CD4-positive, alpha-beta T cell treated with Interleukin-15 for 1 hour (primary cell): Measurements from ENCODE around the gene CC2D2B.
"Not testable (repeated sequence)": the region's sequence is repeated elsewhere in the genome, so short reads cannot be mapped to it uniquely, and the experiment has no call there.

Experiments used
- DNase-seq: peaks from one replicate; pipeline ENCODE4 v3.0.0-alpha.2; 2020

The CC2D2B gene, protein sequence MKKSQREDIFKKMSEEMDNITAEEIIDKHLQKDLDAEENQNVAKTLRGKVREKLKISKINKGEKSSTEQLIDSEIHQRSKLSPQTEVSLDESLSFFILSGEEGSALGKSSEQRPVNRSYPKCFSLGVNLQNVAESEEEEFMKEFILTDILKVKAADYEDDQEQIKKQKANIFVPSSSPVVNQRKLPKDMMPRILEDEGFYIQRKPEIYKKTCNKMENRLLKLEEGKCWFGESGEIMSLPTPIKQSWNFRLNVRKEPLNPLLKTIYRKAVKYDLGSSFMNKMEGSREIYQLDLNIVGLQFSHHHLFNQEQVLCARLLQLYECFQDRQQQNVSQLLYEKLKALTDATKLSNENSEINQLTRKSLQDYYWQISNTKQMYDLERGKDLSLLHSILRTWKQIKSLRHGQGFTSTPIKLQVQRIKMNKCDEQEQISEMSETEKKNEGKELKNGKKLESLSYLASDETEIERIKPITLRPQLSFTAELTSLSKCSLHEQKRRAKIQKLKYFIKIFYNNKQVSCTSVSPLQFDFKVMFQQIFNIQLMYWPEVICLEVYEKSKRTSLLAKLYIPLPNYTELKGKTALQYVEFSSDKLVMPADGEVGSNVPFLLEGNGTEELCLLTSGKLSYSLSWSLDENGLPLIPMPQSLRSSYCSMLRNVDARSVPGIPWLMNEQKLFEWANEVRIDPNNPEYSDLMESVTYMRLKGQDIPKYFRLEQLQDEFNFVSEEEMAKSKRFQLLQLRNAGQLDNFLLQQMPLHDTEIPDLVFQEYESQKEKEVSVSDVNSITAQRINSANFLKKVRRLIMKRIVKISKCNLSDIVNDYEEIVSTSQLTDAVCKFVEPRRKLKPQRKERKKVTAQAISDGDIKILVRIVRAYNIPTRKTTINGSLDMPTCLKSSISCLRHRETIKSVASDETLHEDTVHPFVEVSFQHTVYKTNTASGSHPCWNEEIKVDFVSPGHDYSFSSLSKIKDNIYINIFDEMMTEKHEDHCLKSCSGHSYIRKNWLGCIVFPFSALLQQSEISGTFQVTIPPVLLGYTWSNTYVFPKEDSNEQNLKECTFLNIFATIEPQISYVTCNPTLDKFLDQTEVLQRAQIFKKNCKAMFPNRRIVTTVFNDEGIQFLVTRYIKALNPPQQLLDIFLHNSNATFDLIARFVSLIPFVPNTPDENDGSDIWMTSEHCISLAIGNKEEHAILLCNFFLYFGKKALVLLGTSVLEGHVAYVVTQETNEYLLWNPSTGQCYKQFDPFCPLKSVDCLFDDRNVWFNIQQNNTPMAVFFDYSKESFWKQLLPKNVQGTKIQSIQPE (N-terminal part only)

DNA sequence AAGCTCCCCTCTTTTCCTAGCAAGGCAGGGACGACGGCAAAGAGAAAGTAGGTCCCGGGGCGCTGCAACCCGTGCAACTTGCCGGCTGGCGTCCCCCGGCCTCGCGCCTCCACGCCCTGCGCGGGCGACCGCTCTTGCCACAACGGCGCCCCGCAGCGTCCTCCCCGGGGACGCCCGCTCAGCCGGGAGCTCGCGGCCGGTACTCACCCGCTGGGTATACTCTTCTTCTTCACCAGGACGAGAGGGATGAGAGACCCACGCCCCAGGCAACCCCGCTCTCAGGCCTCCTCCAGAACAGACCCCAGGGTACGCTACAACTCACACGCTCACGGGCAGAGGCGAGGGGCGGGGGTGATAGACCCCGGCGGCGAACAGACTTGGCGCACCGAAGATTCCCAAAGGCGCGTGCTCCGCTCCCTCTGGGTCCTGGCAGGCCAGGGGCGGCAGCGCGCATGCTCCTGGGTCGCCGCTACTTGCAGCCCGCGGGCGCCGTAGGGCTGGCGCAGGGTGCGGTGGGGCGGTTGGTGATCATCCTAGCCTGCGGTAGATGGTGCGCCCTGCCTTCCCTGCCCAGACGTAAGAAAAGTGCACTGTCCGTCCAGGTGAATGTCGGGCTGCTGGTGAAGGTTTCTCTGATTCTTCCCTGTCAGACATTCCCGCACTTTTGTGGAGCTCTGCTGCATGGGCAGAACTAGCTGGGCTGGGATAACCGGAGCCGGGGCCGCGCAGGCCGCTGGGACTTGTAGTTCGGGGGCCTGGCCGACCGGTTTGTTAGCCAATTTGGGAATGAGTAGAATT is at the start of gene CC2D2B:
TSS of gene CC2D2B (plus strand) at position 520 of the 798 bp plus-strand sequence. CDS start 3,349 bp downstream, outside the sequence.
- peak; percentile 55 for DNase-seq

DNA sequence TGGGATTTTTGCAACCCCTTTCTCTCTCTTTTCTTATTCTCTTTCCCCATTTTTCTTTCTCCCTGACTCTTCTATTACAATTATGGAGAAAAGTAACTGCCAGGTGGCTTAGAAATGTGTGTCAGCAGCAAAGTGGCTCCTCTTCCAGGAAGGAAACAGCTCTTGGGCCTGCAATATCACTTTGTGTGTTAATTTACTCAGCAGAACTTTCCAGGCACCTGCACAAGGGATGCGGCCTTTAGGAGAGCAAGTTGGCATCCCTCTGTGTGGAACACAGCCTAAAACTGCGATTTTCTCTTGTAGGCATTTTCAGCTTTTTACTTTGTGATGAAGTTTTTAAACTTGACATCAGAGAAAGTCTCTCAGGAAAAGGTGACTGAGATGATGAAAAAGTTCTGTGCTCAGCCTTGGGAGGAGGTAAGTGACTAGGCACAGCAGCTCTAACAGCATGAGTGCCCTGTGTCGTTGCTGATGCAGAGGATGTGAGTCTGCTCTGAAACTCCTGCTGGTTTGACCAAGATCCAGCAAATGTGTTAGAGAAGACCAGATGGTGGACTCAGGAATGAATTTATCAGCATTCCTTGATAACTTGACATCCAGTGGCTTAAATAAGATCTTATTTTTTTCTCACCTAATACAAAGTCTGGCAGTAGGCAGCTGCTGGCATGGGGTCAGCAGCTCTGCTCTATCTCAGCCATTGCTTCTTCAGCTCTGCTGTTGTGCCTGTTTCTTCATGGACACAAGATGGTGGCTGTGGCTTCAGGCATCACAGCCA is 47.4 kb upstream of the CC2D2B start:
- DNase-seq = no peak

DNA sequence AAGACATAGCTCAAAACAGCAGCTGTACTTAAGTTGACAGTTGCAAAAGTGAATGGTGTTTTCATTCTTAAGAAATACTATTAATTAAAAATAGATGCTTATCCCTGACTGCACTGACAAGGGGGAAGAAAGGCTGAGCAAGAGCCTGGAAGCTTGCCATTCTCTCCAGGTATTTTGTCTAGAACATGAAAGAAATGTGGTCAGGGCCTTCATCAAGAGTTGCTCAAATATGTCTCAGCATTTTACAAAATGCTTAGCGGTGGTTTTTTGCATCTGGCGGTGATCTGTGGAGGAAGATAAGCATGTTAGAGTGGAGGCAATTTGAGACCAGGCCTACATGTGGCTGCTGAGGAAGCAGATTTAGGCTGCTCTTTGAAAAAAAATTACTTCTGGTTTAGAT is 46.4 kb upstream of the CC2D2B start:
- DNase-seq = no peak

DNA sequence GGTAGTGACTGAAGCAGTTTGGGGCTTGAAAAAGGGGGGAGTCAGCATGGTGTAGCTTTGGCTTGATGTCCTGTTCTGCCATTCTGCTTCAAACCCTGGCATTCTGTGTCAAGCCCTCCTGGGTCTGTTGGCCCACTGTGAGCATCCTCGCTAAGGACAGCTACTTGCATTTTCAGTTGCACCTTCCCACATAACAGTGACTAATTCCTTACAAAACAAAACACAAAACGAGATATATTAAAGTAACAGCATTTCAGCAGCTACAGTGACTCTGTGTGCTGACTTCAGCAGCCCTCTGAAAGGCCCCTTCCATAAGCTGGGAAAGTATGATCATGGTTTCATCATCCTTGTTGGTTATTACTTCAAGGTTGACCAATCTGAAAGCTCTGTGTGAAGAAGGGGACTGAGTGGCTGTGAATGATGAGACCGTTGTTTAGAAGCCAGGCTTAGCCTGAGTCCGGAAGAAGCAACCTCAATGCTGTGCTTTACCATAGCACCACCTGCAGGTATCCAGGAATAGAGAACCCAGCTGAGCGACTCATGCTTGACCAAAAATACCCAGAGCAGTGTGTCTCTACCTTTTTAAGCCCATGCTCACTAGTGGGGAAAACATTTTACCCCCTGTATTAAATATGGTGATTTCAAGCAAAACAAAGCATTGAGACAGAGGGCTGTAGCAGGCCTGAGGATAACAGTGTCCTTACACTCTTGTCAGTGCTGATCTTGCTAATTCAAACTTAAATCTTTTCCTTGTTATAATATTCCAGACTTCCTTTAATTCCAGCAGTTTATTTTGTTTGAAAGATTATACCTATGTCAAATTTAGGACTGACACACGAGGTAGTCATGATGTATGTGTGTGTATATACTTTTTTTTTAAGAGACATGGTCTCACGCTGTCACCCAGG is 42.6 kb upstream of the CC2D2B start:
- peak; percentile 51 for DNase-seq

DNA sequence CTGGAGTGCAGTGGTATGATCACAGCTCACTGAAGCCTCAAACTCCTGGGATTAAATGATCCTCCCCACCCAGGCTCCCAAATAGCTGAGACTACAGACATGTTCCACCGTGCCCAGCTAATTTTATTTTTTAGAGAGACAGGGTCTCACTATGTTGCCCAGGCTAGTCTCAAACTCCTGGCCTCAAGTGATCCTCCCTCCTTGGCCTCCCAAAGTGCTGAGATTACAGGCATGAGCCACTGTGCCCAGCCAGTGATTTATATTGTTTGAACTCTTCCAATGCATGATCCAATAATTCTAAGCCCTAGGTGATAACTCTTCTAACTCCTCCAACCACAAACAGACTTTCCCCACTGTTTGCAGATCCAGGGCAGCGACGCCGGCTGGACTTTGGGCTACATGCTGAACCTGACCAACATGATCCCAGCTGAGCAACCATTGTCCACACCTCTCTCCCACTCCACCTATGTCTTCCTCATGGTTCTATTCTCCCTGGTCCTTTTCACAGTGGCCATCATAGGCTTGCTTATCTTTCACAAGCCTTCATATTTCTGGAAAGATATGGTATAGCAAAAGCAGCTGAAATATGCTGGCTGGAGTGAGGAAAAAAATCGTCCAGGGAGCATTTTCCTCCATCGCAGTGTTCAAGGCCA is 41.8 kb upstream of the CC2D2B start:
- DNase-seq = no peak

DNA sequence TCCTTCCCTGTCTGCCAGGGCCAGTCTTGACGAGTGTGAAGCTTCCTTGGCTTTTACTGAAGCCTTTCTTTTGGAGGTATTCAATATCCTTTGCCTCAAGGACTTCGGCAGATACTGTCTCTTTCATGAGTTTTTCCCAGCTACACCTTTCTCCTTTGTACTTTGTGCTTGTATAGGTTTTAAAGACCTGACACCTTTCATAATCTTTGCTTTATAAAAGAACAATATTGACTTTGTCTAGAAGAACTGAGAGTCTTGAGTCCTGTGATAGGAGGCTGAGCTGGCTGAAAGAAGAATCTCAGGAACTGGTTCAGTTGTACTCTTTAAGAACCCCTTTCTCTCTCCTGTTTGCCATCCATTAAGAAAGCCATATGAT is 41.3 kb upstream of the CC2D2B start:
- no peak for DNase-seq

DNA sequence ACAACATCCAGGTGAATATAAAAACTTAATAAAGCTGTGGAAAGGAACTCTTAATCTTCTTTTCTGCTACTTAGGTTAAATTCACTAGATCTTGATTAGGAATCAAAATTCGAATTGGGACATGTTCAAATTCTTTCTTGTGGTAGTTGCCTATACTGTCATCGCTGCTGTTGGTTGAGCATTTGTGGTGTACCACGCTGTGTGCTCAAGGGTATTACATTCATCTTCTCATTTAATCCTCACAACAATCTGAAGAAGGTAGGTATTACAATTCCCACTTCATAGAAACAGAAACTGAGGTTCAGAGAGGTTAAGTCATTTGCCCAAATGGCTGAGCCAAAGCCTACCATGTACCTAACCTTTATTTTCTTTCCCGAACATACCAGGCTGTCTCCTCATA is 39.9 kb upstream of the CC2D2B start:
- DNase-seq = no peak

DNA sequence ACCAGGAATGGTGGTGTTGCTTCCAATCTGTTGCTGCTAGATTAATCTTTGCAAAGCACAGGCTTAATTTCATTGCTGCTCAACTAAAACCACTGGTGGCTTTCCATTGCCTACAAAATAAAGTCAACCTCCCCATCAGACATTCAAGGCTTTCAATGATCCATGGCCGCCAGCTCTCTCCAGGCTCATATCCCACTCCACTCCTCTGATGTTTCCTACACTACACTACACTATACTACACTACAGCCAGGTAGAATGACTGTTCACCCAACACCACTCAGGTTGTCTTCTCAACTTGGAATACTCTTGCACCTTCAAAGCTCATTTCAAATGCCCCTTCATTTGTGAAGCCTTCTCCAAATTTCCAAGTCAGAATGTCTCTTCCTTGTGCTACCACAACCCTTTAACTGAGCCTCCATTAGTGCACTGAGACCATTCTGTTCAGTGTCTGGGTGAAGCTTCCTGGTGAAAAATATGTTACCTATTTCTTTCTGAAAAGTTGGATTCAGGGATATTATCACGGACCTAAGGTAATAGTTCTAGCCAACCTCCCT is 35.5 kb upstream of the CC2D2B start:
- no peak for DNase-seq

DNA sequence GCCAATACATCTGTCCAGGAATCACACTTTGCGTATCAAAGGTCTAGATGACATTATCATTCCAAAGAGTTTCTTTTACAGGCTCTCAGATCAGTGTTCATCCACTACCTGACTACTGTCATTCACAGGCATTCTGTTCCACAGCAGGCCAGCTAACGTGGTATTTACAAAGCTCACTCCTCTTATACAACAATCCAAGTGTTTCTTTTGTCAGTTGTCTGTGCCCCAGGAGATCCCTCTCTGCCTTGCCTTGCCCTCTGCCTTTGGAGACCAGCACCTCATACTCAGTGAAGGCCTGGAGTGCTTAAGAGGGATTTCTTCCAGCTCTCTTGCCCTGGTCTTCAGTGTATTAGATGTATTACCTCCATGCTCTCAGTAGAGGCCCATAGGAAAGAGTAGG is 34.6 kb upstream of the CC2D2B start:
- DNase-seq = no peak

DNA sequence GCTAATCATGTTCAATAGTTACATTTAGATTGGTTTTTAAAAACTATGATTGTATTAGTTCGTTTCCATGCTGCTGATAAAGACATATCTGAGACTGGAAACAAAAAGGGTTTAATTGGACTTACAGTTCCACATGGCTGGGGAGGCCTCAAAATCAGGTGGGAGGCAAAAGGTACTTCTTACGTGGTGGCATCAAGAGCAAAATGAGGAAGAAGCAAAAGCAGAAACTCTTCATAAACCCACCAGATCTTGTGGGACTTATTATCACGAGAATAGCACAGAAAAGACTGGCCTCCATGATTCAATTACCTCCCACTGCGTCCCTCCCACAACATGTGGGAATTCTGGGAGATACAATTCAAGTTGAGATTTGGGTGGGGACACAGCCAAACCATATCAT is 34.1 kb upstream of the CC2D2B start:
- no peak for DNase-seq

DNA sequence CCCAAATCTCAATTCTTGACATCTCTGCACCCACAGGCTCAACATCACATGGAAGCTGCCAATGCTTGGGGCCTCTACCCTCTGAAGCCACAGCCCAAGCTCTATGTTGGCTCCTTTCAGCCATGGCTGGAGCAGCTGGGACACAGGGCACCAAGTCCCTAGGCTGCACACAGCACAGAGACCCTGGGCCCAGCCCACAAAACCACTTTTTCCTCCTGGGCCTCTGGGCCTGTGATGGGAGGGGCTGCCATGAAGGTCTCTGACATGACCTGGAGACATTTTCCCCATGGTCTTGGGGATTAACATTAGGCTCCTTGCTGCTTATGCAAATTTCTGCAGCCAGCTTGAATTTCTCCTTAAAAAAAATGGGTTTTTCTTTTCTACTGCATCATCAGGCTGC is 33.0 kb upstream of the CC2D2B start:
- DNase-seq = not testable (repeated sequence)

DNA sequence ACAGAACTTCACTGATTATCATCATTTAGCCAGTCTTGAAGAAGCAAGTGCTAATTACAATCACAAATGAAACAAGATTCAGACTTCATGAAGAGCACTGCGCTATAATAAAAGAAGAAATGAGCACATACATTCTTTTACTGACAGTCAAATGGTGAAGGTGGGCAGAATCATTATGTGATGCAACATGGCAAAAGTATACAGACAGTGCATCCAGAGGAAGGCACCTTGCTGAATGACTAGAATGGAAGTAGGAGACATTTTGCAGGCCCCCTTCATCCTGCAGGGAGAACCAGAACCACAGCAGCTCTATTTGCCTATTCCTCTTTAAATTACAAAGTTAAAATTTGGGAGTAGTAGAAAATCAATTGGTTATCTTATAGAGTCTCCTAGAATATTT is 31.0 kb upstream of the CC2D2B start:
- DNase-seq = no peak

DNA sequence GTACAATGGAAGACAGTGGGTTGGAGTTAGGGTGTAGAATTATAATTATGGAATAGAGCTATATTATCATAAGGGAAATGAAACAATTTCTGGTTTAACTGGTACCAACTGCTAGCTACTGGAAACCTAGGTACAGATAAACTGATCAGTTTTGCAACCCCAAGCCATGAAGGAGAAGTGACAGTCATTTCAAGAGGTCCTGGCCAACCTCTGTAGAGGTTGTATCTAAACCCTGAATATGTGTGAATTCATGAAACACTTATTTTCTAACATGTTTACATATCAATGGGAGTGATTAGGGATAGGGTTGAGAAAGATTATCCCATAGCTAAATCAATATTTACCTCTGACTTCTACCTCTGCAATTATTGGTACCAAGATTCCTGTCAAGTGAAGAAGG is 29.9 kb upstream of the CC2D2B start:
- DNase-seq = no peak

DNA sequence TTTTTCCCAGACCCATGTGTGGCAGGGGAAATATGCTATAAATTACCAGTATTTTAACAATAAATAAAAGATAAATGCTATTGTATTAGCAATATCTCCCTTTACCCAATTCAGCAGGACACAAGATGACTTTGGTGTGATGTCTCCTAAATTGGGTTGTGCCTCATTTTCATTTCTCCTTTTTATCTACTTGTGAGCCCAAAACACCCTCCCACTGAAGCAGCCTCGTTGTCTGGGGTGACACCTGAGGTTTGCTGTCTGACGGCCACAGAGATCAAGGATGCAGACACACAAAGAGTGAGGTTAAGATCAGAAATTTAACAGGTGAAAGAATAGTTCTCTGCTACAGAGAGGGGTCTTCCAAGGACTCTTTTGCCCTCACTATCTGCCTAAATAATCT is 27.1 kb upstream of the CC2D2B start:
- DNase-seq = no peak

DNA sequence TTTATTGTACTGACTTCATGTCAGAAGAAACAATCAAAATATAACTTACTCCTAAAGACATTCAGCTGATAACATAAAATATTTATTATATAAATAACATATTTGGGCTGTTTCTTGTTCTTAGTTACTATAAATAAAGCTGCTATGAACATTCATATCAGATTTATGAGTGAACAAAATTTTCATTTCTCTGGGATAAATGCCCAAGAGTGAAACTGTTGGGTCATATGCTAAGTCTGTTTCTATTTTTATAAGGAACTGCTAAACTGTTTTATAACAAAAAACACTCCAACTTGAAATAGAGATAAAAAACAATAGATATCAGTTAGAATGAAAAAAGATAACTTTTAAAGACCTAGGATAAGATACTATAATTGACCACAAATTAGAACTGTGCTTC is 26.5 kb upstream of the CC2D2B start:
- DNase-seq = no peak

DNA sequence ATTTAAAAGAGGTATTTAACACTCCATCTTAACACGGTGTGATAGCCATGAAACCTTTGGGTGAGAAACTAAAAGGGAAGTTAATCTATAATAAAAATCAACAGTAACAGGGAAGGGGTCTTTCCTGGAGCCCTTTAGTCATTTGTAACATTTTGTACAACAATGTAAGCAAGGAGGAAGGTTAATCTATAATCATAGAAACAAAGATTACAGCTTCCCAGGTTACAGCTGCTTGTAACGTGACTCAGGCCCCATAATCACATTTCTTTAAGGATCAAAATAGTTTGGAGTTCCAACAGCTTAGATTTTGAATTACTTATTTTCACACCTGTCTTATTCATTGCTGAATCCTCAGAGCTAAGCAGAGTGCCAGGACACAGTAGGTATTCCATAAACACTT is 17.9 kb upstream of the CC2D2B start:
- no peak for DNase-seq

DNA sequence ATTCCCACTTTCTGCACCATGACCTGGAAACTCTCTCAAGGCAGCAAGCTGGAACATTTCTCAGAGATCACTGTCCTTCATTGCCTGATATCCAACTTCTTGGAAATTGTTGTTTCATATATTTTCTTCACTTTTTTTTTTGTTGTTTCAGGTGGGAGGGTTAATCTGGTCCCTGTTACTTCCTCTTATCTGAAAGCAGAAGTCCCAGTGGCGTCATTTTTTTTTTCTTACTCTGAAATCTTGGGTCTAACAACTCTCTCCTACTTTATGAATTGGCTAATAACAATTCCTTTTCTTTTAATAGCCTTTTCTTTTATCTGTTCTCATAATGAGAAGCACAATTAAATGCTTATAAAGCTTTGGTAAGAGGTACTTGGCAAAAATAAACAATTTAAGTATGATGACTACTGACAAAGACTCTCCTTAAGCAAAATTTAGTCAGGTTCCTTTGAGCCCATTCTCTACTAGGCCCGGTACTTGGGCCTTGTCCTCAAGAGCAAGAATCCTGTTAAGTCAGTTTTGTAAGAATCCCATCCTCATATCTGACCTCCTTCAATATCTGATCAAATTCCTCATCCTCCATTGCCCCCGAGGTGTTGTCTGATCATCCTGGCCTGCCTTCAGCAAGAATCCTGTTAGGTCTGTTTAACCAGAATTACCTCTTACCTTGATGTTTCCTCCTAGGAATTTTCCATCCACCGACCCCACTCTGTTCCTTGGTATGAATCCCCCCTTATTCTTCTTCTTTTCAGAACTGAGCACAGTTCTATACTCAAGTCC is 11.5 kb upstream of the CC2D2B start:
- DNase-seq = no peak

DNA sequence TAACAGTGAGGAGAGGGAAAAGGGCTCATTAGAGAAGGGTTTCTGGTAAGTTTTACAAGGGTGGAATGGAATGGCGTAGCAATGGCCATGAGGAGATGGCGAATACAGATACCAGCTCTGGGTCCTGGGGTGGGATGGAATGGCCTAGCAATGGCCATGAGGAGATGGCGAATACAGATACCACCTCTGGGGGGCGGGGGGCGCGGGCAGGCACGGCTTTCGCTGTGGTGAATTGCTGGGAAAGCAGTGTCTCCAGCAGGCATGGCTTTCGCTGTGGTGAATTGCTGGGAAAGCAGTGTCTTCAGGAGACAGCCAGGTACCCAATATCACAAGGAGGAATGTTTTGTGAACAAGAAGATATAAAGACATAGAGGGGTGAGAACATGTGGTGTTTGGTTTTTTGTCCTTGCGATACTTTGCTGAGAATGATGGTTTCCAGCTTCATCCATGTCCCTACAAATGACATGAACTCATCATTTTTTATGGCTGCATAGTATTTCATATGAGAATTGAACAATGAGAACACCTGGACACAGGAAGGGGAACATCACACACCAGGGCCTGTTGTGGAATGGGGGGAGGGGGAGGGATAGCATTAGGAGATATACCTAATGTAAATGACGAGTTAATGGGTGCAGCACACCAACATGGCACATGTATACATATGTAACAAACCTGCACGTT is 1.7 kb upstream of the CC2D2B start:
- not testable (repeated sequence) for DNase-seq
